Activated CD8-positive, alpha-beta memory T cell treated with anti-CD3 and anti-CD28 coated beads, Interleukin-2, amount 50 U/mL, for 4 hours (primary cell): Measurements from ENCODE around the gene CCDC197.

Experiments used
- DNase-seq: peaks from one replicate; pipeline ENCODE4 v3.0.0-alpha.2; 2020

Gene CCDC197

GRCh38 chr14:93962701-93963601 lies 34.1 kb upstream of the CCDC197 start:
- peak; percentile 49 for DNase-seq

DNA sequence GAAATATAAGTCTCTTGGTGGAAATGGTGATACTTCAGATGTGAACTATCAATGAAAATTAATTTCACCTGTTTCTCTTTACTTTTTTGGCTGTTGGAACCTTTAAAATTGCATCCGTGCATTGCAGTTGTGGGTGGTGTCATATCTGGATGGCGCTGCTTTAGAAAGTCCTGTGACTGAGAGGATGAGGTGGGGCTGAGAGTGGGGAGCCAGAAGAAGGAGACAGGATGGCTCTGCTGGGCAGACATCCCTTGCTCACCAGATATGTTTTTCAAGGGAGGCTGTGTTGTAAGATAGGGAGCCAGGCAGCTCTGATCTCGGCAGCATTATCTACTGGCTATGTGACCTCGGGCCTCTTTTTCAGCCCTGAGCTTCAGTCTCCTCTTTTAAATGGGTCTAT lies 33.4 kb upstream of the CCDC197 start:
- no peak for DNase-seq

DNA sequence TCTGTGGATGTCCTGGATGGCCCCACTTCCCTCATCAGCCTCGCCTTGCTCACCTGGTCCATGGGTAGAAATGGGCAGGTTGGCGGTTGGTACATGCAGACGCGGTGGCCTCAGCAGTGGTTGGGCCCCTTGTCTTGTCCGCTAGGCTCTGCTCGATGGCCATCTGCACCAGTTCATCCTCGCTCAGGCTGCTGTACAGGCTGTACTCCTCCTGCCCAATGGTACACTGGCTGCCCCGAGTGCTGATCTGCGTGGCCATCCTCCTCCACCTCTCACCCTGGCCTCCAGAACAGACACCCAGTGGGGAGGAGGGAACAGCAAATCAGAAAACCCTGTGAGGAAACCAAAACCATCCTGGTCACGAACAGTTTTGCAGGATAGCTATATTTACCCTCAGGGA lies 32.8 kb upstream of the CCDC197 start:
- DNase-seq: no peak

GRCh38 chr14:93964820-93965286 lies 32.2 kb upstream of the CCDC197 start:
- DNase-seq: no peak

GRCh38 chr14:93965287-93965821 lies 31.7 kb upstream of the CCDC197 start:
- no peak for DNase-seq

DNA sequence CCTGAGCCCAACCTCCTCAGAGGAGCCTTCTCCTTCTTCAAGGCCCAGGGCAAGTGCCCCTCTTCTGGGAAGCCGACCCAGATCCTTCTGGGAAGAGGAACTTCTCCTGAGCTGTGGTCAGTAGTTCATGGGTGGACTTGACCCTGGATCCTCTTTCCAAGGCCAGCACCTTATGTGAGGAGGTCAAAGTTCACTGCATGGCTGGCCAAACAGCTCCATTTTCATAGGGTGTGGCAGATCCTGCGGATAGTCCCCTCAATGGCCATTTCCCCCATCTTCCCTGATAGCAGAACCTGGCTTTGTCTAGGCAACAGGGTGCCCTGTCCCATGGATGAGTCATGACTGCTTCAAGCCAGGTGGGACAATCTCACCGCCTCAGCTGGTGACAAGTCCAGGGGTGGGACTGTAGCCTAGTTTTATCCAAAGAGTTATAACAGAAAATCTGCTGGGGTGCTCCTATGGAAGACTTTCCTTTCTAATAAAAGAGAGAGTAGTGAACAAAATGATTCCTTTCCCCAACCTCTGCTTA lies 31.1 kb upstream of the CCDC197 start:
- no peak for DNase-seq

- no peak for DNase-seq
Observed at GRCh38 chr14:93967637-93968250, 29.4 kb upstream of the CCDC197 start.

- DNase-seq: no peak
Observed at GRCh38 chr14:93969082-93969828, 27.8 kb upstream of the CCDC197 start.

DNA sequence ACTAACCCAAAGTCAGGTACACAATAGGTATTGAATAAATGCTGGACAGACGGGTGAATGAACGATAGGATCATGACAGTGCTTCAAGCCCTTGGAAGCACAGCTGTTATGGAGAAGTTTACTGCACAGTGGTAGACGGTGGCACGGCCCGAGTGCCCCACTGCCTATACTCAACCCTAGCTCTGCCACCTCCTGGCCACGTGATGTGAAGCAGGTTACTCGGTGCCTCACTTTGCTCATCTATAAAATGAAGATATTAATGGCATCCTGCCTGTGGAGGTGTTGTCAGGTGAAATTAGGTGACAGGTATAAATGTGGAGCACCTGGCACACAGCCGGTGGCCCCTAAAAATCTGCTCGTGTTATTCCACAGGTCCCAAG lies 26.5 kb upstream of the CCDC197 start:
- peak; percentile 76 for DNase-seq

- DNase-seq: peak; percentile 50
Observed at GRCh38 chr14:93970965-93971634, 26.0 kb upstream of the CCDC197 start.

GRCh38 chr14:93971635-93972027 lies 25.5 kb upstream of the CCDC197 start:
- no peak for DNase-seq

DNA sequence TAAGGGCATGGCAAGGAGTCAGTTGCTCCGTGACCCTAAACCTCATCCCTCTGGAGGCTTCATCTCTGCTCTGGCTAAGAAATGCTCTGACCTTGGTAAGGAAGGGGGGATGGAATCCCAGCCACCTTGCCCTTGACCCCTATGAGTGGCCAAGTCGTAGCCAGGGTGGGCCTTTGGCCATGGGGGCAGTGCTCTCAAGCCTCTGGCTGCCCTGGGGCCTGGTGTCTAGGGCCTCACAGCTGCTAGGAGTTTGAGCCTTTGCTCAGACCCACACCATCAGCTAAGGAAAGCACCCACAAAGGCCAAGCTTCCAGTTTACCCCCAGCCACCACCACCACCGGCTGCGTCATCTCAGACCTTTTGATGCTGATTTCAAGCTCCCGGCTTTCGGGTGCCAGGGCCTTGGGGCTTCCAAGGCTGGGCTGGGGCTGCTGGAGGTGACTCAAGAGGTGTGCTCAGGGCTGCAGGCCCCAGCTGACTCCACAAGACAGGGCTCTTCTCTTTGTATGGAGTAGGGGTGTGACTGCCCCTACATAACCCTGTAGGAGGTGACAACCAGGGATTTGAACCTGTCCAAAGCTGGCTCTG lies 24.4 kb upstream of the CCDC197 start:
- DNase-seq: no peak

DNA sequence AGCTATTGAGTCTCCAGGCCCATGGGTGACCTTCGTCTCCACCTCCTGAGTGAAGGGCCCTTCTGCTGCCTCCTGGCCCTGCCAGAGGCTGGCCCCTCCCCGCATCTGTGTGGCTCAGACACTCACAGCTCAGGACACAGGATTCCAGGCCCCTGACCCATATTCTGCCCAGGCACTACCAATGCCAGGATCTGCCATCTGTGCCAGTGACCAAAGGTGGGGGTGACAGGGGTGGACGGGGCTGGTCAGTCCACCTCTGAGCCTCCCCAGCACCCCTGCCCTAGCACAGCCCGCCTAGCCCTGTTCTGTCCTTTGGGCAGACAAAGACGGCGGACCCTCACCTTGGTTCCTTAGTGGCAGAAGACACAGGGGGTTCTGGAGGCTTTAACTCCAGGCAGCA lies 23.5 kb upstream of the CCDC197 start:
- DNase-seq: no peak

- DNase-seq: no peak
Observed at GRCh38 chr14:93974299-93974698, 22.8 kb upstream of the CCDC197 start.

DNA sequence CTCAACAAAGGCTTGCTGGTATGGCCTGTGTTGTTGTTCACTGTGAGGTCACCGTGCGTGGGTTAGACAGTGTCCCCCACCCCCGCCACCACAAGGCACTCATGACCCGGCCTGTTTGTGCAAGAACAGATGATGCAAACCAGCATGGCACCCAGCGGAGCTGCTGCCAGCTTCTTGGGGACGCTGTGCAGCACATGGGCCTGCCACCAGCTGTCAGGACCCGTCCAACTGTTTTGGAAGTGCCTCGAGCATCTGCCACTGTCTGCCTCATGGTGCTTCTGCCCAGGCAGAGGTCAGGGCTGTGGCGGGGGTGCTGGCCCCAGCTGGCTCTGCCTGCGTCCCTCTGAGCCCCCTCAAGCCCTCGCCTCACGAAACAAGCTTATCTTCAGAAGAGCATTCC lies 22.3 kb upstream of the CCDC197 start:
- no peak for DNase-seq

DNA sequence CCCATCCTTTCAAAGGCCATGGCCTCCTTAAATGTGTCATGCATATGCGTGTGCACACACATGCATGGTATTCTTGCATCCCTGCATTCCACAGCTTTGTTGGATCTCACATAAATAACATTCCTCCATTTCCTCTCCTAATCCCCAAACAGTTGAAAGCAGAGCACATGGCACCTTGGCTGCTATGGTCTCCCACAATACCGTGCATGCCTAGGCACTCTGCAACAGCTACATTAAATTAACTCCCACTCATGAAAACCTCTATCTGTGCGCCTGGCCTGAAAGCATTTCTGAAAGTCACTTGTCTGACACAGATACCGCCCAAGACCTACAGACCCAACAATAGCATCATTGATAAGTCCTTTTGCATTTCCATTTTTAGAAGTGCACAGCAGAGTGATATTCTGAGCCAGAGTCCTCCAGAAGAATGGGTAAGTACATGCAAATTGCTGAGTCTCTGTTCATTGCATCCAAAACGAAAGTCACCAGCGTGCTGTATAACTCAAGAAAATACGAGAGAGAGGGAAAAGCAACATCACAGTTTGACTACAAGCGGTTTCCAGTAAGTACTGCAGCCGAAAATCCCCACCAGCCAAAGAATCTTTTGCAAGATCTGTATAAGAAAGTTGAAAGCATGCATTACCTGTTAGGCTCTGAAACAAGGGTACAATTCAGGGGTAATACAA lies 21.2 kb upstream of the CCDC197 start:
- DNase-seq: no peak

GRCh38 chr14:93976477-93977057 lies 20.5 kb upstream of the CCDC197 start, which contains the start of gene ASB2:
TSS of gene ASB2 (minus strand) at chr14:93976570. CDS start at chr14:93964539, 12,031 bp downstream.
- no peak for DNase-seq

DNA sequence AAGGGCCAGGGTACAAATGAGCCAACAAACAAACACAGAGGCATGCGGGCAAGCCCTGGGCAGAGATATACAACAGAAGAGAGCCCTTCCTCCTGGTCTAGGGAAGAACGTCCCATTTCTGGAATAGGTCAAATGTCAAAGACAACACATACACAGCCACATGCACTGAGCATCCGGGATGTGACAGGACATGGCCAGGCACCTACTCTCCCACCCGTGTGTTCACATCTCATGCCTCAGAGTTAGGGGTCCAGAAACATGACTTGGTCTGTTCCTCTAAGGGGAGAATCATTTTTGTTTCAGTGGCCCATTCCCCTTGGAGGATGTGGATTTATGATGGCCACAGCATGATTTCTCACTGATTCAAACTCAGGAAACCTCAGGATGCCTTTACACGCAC lies 19.9 kb upstream of the CCDC197 start:
- no peak for DNase-seq

DNA sequence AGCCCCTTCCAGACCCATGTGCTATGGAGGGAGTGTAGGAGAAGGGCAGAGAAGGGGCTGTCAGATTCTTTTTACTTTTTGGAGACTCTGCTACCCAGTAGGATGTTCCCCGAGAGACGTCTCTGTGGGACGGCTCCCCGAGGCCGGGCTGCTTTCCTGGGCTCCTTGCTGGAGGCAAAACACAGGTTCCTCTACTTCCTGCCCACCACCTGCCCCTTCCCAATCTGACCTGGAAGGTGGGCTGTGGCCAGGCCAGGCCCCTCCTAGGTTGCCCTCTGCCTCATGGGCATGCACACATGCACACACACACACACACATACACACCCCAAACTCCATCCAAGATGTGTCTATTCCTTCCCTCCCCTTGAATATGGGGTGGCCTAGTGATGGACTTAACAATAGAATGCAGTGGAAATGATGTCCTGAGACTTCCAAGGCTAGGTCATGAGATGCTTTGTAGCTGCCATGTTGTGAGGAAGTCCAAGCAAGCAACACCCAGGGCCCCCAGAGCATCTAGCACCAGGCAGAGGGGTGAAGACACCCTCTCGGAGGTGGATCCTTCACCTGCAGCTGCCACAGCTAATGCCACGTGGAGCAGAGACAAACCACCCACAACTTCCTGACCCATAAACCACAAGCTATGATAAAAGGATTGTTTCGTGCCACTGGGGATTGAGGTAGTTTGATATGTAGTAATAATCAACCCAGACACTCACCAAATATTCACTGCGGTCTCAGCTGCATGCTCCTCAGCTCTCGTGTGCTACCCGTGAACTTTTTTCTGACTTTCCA lies 19.1 kb upstream of the CCDC197 start:
- peak; percentile 65 for DNase-seq

DNA sequence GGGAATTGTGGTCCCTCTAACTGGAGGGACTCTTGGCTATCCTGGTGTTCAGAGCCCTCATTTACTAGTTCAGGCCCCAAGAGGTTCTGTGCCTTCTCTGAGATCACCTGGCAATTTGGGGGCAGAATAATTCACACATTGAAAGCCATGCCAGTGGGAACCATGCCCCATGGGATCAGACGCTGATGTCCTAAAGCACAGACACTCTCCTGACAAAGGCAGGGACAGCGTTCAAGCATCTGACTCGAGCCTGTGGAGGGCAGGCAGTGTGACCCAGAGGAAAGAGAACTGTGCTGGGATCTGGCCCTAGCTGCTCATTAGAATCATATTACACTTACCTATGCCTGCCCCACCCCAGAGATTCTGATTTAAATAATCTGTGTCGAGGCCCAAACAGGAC lies 18.4 kb upstream of the CCDC197 start:
- no peak for DNase-seq
